Fibroblast of villous mesenchyme (primary cell): ENCODE measurements around the gene SUFU. TPM values are rescaled to one million over a fixed set of nuclear protein-coding genes. Genes with fewer than 3 reads are reported as not detected.

ENCODE experiments used
- DNase-seq: peaks from one replicate; pipeline ENCODE4 v3.0.0-alpha.2; 2010; ENCODE audit warnings: low read depth
- H3K4me3 ChIP-seq: 2 replicates; pipeline ENCODE4 v1.5.1; 2011; ENCODE audit warnings: low read depth, mild to moderate bottlenecking, low read length
- CTCF ChIP-seq: IDR thresholded peaks from 2 replicates; pipeline ENCODE4 v1.5.1; 2012; ENCODE audit warnings: low read depth, mild to moderate bottlenecking, low read length; ENCODE audit not compliant: insufficient read depth
- total RNA-seq: library from RNA; depleted of rRNA; stranded (reverse); fragments of >200 nt; gene quantifications from 2 replicates; pipeline ENCODE4 v1.2.3, GENCODE V29; 2012

SUFU gene
- total RNA-seq, 1 donor, result 3.9 TPM

- no peak for TF ChIP-seq CTCF
- H3K4me3 ChIP-seq, result no peak overlapping the region
- DNase-seq, result no peak
Measured at GRCh38 chr10:102619281-102619981, 115.7 kb downstream of the SUFU start.

- no peak overlapping the region for H3K4me3 ChIP-seq
- no peak for DNase-seq
- TF ChIP-seq CTCF, result no peak
Measured at GRCh38 chr10:102620138-102620590, 116.4 kb downstream of the SUFU start.

- no peak for DNase-seq
- no peak for TF ChIP-seq CTCF
- H3K4me3 ChIP-seq, result no peak overlapping the region
Measured at GRCh38 chr10:102620591-102621442, 117.0 kb downstream of the SUFU start.

GRCh38 chr10:102621443-102622325, 117.9 kb downstream of the SUFU start:
- H3K4me3 ChIP-seq, result no peak overlapping the region
- no peak for TF ChIP-seq CTCF
- no peak for DNase-seq

DNA sequence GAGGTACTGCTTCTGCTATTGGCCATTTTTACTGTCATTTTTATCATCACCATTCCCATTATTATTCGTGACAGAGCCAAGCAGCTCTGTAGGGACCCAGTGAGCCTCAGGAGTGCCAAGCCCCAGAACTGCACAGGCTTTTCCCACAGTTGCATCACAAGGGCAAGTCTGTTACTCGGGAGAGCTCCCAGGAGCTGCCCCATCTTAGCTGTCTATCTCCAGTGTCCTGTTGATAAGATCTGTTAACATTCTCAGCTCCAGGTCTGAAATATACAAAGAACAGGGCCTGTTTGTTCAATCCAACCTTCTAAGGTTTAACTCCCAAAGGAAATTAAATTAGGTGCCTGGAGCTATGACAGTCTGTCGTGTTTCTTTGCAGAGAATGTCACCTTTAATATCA, 120.3 kb downstream of the SUFU start:
- H3K4me3 ChIP-seq, result no peak overlapping the region
- TF ChIP-seq CTCF, result no peak
- DNase-seq, result no peak
